SKM-1 treated with dmso at 0.1 percent for 144 hours (cell line): ENCODE results near the gene P3H2.

ENCODE experiments used
- DNase-seq: peaks from one replicate; lab custom pipeline; 2025; ENCODE audit not compliant: unreplicated experiment; lab: John Stamatoyannopoulos, UW

Gene P3H2

GRCh38 chr3:190125436-190126068, 4.9 kb upstream of the P3H2 start:
- no peak for DNase-seq

GRCh38 chr3:190124067-190124466, 3.4 kb upstream of the P3H2 start:
- DNase-seq: no peak

- DNase-seq: no peak
Measured at GRCh38 chr3:190122198-190122771, 1.6 kb upstream of the P3H2 start.

DNA sequence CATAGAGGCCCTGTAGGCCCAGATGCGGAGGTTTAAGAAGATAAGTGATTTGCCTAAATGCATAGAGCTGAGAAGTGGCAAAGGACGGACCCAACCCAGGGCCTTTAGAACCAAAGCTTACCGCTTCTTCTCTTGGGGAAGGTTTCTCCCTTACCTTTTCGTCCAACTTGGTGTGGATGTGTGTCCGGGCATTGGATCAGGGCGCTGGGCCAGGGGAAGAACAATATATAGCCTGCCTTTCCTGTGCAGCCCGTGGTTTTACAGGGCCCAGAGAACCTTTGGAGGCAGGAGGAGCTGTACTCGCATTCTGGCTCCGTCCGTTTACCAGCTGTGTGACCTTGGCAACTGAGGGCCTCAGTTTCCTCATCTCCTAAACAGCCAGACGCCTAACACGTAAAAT, 686 bp upstream of the P3H2 start:
- no peak for DNase-seq

DNA sequence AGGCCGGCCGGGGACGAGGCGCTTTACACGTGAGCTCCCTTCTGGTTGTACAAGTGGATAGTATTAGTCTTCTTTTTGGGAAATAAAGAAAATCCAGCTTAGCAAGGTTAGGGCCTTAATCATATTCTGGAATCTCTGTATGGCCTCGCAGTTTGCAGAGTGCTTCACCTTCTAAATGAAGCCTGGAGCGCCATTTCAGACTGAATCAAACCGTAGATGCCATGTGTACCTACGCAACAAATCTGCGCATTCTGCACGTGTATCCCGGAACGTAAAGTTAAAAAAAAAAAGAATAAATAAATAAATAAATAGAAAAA, 322 bp upstream of the P3H2 start:
- no peak for DNase-seq

GRCh38 chr3:190119461-190120268, 1.0 kb downstream of the P3H2 start:
- DNase-seq: peak; percentile 30

DNA sequence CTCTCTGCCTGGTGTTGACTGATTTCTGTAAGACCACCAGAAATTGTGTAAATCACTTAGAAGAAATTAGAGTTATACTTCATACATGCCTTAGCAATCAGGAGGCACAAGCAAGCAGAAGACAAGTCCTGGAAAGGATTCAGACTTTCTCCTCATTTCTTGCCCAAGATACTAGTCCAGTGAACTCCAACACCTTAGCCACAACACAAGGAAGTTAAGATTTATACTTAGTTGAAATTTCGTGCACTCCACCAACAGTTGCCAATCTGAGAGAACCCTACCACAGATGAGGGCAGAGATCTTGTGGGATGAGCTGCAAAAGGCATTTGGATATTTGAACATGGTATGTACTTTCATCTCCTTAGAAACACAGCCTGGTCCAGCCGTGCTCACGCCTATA, 2.3 kb downstream of the P3H2 start:
- no peak for DNase-seq

DNA sequence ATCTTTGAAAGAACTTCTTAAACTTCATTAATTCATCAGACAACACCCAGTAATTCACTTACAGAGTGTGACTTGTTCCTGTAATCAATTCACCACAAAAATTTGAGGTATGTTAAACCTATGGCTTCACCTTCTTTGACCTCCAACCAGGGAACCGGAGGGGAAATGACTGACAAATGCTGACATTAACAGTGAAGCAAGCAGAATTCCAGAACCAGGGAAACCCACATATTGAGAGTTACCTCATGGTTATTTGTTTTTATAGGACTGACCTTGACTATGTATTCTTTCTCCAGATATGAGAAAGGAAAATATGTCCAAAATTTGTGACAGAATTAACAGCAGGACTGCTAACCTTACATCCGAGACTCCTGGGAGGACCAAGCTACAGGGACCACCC, 2.7 kb downstream of the P3H2 start:
- no peak for DNase-seq

GRCh38 chr3:190116551-190117067, 4.1 kb downstream of the P3H2 start:
- DNase-seq: no peak

DNA sequence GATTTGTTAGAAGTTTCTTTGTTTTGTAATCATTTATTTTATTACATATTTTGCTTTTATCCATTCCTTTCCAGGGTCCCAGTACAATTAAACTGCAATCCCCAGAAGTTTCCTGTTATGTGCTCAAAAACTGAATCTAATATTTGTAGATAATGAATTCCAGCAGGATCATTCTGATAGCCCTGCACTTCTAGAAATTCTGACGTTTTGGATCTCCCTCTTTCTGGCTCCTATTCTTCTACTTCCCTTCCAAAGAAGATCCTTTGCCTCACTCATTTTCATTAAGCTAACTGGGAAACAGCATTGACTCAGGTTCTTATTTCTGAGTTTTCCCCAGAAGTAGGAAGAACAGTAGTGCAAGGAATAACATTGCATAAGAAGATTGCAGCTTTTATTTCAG, 9.9 kb downstream of the P3H2 start:
- DNase-seq: no peak

DNA sequence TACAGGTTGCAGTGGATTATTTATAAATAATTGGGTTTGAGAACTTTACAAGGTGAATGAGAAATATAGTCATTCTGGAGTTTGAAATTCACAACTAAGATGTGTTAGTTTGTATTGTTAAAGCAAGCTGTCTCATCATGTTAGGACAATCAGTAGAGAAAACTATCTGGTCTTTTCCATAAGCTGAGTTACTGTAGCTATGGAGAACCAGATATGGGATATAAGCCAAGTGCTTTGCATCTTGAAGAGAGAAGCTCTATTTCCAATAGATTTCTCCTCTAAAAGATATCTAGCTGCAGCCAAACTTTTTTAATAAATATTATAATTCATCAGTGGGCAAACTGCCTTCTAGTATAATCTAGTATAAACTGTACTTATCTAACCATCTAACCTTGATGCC, 11.3 kb downstream of the P3H2 start:
- no peak for DNase-seq

DNA sequence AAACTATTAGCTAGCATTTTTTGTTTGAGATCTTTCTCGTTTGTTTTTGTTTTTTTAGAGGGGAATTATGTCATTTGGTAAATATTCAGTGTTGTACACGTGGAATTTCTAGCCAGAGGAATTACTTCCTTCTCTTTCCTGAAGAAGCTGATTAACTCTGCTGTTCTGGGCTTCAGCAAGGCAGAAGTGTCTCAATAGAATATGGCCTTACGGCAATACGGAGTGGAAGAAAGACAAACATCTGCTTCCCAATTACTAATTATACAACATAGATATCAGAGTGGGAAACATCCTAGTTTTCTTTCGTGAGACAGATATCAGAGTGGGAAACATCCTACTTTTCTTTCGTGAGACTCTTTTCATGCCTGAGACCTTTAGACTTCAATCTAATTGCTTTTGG, 11.9 kb downstream of the P3H2 start:
- no peak for DNase-seq

DNA sequence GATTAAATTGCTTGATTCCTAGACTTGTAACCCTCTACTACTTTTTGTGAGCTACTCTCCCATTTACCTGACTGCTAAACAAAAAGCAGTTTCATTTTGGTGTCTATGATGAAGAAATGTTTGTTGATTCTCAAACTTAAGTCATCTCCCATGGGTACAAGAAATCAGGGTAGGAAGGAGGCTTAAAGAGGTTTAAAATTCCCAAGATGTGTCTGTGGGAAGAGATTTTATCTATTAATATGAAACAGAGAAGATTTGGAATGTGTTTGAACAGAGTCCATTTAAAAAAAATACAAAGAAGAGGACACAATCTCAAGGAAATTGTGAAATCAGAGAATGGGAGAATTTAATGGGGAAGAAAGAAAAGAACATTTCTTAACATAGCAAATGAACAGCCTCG, 14.8 kb downstream of the P3H2 start:
- DNase-seq: no peak

DNA sequence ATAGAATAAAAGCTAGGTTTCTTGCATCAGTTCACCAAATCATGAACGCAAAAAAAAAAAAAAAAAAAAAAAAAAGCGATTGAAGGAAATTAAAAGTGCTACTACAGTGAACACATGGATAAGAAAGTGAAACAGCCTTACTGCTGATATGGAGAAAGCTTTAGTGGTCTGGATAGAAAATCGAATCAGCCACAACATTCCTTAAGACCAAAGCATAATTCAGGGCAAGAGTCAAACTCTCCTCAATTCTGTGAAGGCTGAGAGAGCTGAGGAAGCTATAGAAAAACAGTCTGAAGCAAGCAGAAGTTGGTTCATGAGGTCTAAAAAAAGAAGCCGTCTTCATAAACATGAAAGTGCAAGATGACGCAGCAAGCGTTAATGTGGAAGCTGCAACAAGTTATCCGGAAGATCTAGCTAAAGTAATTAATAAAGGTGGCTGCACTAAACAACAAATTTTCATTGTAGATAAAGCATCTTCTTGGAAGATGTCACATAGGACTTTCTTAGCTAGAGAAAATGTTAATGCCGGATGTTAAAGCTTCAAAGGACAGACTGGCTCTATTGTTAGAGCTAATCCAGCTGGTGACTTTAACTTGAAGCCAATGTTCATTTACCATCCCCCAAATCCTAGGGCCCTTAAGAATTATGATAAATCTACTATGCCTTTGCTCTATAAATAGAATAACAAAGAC, 19.2 kb downstream of the P3H2 start:
- peak; percentile 7 for DNase-seq

- no peak for DNase-seq
Measured at GRCh38 chr3:190099099-190099498, 21.6 kb downstream of the P3H2 start.

GRCh38 chr3:190097617-190098016, 23.1 kb downstream of the P3H2 start:
- DNase-seq: no peak

- DNase-seq: no peak
Measured at GRCh38 chr3:190097025-190097424, 23.7 kb downstream of the P3H2 start.

DNA sequence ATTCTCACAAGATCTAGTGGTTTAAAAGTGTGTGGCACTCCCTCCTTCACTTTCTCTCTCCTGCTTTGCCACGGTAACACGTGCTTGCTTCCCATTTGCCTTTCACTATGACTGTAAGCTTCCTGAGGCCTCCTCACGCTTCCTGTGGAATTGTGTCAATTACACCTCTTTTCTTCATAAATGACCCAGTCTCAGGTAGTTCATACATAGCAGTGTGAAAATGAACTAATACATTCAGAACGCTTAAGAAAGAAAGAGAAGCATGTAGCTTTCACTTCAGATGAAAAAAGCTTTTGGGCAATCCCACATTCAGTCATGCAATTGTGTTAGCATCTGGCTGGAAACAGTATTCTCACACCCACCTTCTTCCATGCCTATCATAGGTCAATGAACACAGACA, 24.4 kb downstream of the P3H2 start:
- DNase-seq: no peak

DNA sequence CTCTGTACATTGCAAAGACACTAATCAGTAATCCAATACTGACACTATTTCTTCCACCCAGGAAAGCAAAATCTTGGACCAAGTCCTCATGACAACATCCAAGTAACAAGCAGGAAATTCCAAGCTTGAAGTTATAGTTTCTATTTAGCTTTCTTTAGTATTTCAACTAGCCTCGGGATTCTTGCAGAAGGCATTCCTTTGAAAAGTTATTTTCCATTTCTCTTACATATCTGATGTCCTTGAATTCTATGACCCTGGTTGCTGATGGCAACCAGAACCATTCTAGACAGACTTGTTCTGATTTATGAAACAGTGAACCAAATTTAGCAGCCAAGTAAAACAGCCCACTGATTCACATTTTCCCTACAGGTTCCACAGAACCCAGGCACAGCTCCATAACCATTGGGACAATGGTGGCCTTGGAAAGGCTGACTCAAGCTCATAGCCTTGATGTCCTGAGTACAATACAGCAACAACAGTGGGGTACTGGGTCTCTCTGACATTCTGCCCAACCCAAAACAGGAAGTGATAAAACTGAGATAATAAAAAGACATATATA, 26.5 kb downstream of the P3H2 start:
- DNase-seq: no peak

GRCh38 chr3:190092250-190092649, 28.4 kb downstream of the P3H2 start:
- DNase-seq: no peak

GRCh38 chr3:190089711-190090110, 31.0 kb downstream of the P3H2 start:
- no peak for DNase-seq
